Heart left ventricle (tissue), 13 donors: ENCODE results near the gene PCK1.

Experiments
- POLR2A ChIP-seq, 2 donors: fragments of 450-650 bp; IDR thresholded peaks; one replicate each; pipeline ENCODE4 v1.6.1; 2017; ENCODE audit warnings: antibody characterized with exemption in 2 of 2, mild to moderate bottlenecking in 2 of 2, moderate library complexity in 2 of 2
- TF ChIP-seq, protein P1 (sequence below), 12 donors: fragments of 200-600 bp; sonication (generic) in 4 of 12; IDR thresholded peaks; one replicate each; pipeline versions ENCODE4 v1.5.0 to v1.8.0; 2018 to 2022; ENCODE audit warnings: antibody characterized with exemption in 12 of 12, mild to moderate bottlenecking in 5 of 12
- donor health status: ischemic (EF 13 %, LVEDD 7.1; RV severe dilation, severe dysfunction).
- donor health status: DM: no; HTN: yes; CAD: no.
- donor health status: DM: no; HTN: no; CAD: no.
- donor health status: ischemic (EF 25% LVEDD 6.9; RV normal size, moderate dysfunction).
- donor health status: ischemic (EF 25% LVEDD 5.7; RV mildly dilated, moderate dysfunction).
- donor health status: ischemic (EF 35%, LVEDD 5.7; RV mildly dilated, moderate dysfunction).
- donor health status: nonischemic (EF 11% LVEDD 7.7; RV severe dilation, severe dysfunction).
- donor health status: DM: yes; HTN: yes; CAD: no.
- donor health status: PGD.
- donor health status: ischemic (EF 29% LVEDD 5.4; RV normal size, mild dysfunction).
- donor health status: nonischemic (EF 23%, LVEDD 6.1; RV moderate dilation, normal function).

DNA sequence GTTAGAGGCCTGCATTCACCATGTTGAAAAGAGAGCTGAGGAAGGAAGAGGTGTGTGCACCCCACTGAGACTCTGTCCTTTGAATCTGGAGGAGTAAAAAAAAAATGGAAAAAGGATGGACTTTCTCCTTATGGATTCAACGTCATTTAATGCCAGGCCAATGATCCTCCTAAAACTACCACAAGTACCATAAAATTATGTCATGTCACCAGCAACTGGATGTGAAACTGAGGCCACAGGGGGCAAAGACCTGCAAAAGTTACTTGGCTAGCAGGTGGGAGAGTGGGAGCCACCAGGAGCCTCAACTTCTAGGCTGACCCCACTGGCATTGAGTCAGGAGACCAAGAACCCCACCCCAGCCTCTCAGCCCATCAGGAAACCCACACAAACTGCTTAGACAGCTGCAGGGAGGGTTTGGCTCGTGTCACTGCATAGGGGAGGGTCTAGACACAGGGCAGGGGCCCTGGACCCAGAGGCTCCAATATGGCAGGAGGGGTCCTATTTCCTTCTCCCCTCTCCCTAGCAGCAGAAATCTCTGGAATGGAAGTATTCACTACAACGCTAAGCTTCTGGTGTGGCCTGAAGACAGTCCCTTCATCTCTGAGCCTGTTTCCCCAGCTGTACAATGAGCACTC lies 11.0 kb downstream of the PCK1 start:
- TF ChIP-seq, protein P1, sequence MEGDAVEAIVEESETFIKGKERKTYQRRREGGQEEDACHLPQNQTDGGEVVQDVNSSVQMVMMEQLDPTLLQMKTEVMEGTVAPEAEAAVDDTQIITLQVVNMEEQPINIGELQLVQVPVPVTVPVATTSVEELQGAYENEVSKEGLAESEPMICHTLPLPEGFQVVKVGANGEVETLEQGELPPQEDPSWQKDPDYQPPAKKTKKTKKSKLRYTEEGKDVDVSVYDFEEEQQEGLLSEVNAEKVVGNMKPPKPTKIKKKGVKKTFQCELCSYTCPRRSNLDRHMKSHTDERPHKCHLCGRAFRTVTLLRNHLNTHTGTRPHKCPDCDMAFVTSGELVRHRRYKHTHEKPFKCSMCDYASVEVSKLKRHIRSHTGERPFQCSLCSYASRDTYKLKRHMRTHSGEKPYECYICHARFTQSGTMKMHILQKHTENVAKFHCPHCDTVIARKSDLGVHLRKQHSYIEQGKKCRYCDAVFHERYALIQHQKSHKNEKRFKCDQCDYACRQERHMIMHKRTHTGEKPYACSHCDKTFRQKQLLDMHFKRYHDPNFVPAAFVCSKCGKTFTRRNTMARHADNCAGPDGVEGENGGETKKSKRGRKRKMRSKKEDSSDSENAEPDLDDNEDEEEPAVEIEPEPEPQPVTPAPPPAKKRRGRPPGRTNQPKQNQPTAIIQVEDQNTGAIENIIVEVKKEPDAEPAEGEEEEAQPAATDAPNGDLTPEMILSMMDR (IDR thresholded peaks at IDR 0.05): no peak
- no peak for TF ChIP-seq POLR2A (IDR thresholded peaks at IDR 0.05)
